HEK293 (cell line): ENCODE results near the gene SKAP1.

Experiments
- CTCF ChIP-seq: fragments of 450-650 bp; formaldehyde crosslinking; IDR thresholded peaks from 2 replicates; pipeline ENCODE4 v1.5.1; 2016; ENCODE audit warnings: missing biosample characterization, missing genetic modification characterization
- FEZF1 ChIP-seq: fragments of 450-650 bp; formaldehyde crosslinking; IDR thresholded peaks from 2 replicates; pipeline ENCODE4 v1.5.1; 2016; ENCODE audit warnings: missing biosample characterization, missing genetic modification characterization
- HOXA7 ChIP-seq: sonication (generic); formaldehyde crosslinking; IDR thresholded peaks from 2 replicates; pipeline ENCODE4 v1.8.1; 2022; ENCODE audit warnings: missing genetic modification reagents, borderline replicate concordance
- REST ChIP-seq: fragments of 450-650 bp; formaldehyde crosslinking; IDR thresholded peaks from 2 replicates; pipeline ENCODE4 v1.5.1; 2016; ENCODE audit warnings: missing biosample characterization, missing genetic modification characterization
- ZBTB1 ChIP-seq: fragments of 450-650 bp; formaldehyde crosslinking; IDR thresholded peaks from 2 replicates; pipeline ENCODE4 v1.5.1; 2016; ENCODE audit warnings: missing biosample characterization, missing genetic modification characterization
- ZNF146 ChIP-seq: fragments of 450-650 bp; formaldehyde crosslinking; IDR thresholded peaks from 2 replicates; pipeline ENCODE4 v1.5.1; 2016; ENCODE audit warnings: missing biosample characterization, missing genetic modification characterization

- TF ChIP-seq ZNF146 (tag by site-specific recombination) (no peak), CTCF (tag by site-specific recombination) (no peak), REST (tag by site-specific recombination) (no peak), ZBTB1 (tag by site-specific recombination) (no peak), HOXA7 (CRISPR knock-in tag) (no peak), FEZF1 (tag by site-specific recombination) (peak; percentile 40; the same call in 1 of the 2 replicates)
These were observed 72.0 kb downstream of the SKAP1 start for GRCh38 chr17:48357779-48358602.
